ENCODE measurements around the gene CLN6.
"Not testable (repeated sequence)": the region's sequence is repeated elsewhere in the genome, so short reads cannot be mapped to it uniquely, and the experiment has no call there.

CLN6 gene

DNA sequence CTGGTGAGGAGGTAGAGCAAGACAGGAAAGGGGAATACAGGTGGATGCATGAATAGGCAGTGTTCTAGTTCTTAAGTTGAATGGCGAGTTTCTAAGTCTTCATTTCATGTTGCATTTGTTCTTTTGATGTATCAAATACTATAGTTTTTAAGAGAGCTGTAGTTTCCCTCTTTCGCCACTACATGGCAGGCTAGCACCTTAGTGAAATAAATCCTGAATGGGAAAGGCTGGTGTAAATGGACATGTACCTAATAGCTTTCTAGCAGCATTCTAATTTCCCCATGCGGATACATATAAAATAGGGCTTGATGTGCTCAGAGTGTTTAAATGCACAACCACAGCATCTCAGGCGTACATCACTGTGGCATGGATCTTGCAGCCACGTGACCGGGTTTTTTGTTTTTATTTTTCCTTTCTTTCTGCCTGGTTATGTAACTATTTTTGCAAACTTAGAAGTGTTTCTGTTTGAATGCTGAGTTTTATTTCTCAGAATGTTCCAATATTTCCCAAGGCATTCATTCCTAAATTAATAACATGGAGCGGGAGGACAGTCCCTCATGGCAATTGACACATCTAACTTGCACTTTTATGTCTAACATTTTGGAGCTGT is 23.5 kb upstream of the CLN6 start:
- peak; percentile 29 for DNase-seq

- no peak for DNase-seq
Measured at GRCh38 chr15:68249058-68249713, 19.7 kb upstream of the CLN6 start.

DNA sequence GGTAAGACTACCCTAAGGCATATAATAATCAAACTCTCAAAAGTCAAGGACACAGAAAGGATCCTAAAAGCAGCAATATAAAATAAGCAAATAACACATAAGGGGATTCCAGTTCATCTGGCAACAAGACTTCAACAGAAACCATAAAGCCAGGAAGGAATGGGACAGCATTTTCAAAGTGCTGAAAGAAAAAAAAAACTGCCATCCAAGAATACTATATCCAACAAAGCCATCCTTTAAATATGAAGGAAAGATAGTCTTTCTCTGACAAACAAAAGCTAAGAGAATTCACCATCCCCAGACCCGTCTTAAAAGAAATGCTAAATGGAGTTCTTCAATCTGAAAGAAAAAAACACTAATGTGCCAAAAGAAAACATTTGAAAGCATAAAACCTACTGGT is 14.7 kb upstream of the CLN6 start:
- DNase-seq, result no peak

DNA sequence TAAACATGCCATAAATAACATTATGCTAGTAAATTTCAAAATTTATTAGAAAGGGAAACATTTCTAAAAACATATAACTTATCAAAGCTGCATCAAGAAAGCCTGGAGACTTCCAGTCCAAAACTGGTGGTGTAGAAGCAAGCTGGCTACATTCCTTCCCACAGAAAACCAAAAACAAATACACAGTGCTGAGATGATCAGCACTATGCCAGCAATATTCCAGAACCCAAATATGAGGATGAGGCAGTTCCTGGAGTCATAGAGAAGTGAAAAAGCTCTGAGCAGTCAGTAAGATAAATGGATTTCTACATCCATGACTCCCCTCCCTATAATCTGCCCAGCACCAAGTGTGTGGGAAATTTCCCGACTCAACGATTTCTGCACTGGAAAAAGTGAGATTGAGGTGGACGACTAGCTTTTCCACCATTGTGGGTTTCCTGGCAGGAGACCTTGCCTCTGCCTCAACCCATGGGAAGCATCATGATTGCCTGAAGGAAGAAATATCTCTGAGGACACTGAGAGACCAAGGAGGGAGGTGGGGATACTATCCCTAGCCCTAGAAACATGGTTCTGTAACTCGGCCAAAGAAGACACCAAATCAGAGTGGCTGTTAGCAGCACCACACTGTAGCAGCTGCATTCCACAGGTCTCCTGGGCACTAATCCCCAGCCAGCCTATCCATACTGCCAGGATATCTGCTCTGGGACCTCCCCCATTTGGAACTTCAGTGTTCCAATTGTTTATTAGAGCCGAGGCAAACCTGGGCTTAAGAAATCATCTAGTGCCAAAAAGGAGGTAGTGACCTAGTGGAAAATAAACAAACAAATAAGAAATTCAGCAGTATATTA is 11.8 kb upstream of the CLN6 start:
- DNase-seq, result no peak

- DNase-seq, result no peak
Measured at GRCh38 chr15:68239025-68239424, 9.5 kb upstream of the CLN6 start.

- DNase-seq, result no peak
Measured at GRCh38 chr15:68235022-68235421, 5.5 kb upstream of the CLN6 start.

DNA sequence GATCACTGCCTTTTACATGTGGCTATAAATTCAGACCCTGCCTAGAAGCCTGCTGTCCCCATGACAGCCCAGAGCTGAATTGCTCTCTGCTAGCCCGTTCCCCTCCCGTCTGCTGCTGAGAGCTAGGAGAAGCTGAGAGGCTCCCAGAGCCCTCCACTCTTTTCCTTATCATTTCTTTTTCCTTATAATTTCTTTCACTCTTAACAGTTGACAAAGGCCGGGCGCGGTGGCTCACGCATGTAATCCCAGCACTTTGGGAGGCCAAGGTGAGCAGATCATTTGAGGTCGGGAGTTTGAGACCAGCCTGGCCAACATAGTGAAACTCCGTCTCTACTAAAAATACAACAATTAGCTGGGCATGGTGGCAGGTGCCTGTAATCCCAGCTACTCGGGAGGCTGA is 5.0 kb upstream of the CLN6 start:
- DNase-seq, result not testable (repeated sequence)

GRCh38 chr15:68234060-68234459 is 4.5 kb upstream of the CLN6 start:
- DNase-seq, result no peak

DNA sequence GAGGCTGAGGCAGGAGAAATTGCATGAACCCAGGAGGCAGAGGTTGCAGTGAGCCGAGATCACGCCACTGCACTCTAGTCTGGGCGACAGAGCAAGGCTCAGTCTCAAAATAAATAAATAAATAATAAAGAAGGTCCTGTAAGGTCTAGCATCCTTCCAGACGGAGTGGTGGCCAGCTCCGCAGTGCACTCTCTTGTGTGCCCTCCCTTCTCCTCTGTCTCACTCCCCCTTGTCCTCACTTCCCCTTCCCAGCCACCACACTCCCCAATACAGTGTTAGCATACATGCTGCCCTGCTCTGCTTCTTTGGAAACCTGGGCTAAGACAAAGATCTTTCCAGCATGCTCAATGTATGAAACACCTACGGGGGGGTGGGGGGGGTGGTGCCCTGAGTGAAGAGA is 3.4 kb upstream of the CLN6 start:
- no peak for DNase-seq

DNA sequence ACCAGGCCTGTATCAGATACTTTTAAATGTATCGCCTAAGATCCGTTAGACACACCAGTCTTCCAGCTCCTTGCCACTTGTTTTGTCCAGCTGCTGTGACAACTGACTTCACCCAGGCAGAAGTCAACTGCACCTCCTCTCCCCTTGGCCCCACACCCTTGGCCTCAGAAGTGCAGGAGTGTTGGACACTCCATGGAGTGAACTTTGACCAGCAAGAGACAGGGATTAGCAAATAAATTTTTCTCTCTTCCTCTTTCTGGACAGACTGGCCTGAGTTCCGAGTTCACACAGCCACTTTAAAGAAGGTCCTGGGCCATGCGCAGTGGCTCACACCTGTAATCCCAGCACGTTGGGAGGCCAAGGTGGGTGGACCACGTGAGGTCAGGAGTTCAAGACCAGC is 2.9 kb upstream of the CLN6 start:
- no peak for DNase-seq

- no peak for DNase-seq
Measured at GRCh38 chr15:68231102-68231818, 1.7 kb upstream of the CLN6 start.

DNA sequence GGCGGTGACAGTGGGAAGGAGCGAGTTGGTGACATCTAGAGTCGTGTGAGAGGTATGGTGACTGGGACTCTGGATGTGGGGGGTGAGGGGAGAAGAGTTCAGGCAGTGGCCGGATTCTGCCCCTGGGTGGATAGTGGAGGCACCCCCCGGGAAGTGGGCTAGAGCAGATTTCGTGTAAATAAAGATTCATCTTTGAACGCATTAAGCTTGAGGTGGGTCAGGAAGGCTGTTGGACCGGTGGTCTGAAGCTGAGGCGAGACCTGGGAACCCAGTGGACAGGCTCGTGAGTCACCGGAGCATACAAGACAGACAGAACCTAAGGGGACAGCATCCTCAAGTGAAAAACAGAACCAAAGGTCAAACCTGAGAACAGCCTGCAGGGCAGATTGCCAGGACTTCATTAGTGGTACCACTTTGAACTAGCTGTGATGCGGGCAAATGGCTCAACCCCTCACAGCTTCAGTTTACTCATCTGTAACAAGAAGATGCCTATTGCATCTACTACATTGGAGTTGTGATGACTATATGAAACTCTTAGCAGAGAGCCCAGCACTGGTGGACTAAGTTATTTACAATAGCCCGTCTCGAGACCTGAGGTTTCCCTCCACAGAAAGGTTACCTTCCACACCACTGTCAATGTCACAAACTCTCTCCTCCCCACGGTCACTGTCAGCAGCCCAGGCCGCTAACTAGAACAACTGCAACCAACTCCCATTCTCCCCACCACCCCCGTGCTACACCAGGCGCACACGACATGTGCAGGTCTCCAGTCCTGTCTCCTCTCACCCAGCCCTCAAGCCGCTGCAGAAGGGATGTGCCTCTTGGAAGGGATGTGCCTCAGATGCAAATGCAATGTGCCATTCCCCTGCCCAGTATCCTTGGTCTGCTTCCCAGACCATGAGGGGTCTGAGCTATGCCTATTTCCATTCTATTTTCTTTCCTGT is 901 bp upstream of the CLN6 start:
- DNase-seq, result no peak

DNA sequence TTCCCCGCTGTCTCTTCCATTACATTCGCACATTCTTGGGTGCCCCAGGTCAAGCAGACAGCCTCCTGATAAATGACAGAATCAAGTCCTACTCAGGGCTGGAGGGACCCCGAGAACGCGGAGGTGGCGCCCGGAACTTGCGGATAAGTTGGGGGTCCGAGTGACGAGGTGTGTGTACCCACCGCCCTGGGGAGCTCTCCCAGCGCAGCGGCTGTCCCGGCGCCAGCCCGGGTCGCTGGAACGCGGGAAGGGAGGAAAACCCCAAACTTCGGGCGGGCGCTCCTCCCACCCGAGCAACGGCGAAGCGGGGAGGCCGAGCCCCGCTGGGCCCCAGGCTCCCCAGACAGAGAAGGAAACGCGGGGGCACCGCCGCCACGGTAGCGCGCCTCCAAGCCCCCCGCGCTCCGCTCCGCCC is 550 bp downstream of the CLN6 start:
- no peak for DNase-seq

DNA sequence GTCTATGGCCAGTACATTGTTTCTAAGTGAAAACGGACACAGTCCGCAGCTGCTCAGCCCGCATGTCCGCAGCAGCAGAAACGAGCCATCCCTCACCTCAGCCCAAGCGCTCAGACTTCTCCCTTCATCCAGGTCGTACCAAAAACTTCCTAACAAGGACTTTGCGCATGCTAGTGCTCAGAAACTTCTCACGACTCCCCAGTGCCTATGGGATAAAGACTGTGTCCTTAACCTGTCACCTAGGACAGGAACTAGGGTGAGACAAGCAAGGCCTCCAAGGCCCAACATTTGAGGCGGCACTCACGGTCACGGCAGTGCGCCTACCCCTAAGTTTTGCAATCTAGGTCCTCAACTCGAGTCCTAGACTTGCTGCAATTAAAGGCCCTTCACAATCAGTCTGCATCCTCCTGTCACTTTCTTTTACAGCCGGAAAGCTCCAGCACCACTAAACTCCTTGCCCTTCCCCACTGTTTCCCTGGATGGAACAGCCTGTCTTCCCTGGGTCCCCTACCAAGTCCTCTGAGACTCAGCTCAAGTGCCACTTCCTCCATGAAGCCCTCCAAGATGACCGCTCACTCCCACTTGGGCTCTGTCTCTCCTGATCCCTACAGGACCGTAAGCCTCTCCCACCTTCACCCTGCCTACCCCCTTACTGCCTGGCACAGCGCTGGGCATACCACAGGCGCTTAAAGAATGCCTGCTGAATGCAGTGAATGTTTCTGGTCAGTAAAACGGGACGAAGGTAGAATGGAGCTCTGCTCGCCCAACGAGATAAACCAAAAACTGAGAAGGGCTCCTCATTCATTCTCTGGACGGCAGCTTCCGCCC is 1.2 kb downstream of the CLN6 start:
- no peak for DNase-seq

DNA sequence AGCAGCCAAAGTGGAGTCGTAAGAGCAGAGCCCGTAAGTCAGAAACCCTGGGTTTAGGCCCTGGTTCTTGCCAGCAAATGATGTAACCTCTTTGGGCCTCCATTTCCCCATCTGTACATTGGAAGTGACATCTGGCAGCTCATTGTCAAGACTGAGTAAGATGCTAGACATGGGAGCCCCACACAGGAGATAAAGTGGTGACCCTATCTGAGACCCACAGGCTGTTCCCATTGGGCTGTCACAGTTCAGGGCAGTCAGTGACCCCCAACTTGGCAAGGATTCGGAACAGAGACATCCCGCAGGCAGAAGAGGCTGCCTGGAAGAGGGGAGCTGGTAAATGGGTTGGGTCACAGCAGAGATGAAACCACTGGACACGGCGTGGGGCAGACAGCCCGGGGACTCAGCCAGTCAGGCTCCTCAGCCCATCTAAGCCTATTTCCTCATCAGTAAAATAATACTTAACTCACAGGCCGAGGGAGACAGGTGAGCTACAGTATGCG is 1.8 kb downstream of the CLN6 start:
- no peak for DNase-seq

- not testable (repeated sequence) for DNase-seq
Measured at GRCh38 chr15:68225442-68225841, 4.1 kb downstream of the CLN6 start.

DNA sequence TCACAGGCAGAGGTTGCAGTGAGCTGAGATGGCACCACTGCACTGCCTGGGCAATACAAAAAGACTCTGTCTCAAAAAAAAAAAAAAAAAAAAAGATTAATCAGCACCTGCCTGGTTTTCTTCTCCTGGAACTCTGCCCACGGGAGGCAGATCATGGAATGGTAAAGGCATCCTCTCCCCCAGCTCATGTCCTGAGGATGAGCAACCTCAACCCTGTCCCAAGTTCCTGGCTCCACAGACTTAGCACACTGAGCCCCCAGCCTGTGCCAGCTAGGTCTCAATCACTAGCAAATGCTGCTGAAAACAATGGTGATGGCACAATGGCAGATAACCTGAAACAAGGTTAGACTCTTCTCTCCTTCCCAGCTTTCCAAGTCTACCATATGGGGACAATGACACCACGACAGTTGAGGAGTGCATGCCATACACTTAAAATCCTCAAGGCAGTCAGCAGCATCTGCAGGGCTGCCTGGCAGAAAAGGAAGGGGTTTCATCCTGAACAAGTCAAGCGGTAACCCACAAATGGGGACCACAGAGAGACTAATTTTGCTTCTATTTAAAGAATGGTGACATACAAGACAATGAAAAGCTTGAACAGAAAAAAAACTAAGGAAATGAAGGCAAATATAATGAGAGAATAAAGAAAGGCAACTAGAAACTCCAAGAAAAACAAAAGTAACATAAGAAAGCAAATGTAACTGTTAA is 4.8 kb downstream of the CLN6 start:
- no peak for DNase-seq

DNA sequence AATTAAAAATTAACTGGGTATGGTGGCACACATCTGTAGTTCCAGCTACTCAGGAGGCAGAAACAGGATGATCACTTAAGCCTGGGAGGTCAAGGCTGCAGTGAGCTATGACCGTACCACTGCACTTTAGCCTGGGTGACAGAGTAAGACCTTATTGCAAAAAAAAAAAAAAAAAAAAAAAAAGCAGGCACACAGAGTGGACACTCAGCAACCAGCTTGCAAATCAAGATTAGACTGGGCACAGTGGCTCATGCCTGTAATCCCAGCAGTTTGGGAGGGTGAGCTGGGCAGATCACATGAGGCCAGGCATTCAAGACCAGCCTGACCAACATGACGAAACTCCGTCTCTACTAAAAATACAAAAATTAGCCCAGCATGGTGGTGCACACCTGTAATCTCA is 5.4 kb downstream of the CLN6 start:
- DNase-seq, result no peak

DNA sequence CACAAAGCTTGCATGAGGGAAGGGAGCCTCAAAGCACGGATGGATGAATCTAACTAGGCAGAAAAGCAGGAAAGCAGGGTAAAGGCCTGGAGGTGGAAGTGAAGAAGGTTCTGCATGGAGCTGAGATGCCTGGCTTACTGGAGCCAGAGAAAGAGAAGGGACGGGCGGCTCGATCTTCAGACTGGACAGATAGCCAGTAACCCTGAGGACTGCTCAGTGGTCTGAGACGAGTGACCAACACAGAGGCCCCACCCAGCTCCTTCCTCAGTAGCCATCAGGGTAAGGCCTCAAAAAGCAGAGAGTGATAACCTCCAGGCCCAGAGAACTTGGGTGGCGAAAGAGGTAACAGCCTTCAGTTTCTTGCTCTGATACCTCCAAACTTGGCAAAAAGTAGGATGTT is 6.4 kb downstream of the CLN6 start:
- DNase-seq, result no peak

DNA sequence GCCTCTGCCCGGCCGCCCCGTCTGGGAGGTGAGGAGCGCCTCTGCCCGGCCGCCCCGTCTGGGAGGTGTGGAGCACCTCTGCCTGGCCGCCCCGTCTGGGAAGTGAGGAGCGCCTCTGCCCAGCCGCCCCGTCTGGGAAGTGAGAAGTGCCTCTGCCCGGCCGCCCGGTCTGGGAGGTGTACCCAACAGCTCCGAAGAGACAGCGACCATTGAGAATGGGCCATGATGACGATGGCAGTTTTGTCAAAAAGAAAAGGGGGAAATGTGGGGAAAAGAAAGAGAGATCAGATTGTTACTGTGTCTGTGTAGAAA is 7.1 kb downstream of the CLN6 start:
- DNase-seq, result not testable (repeated sequence)

Data from NCI-H510A (cell line).